HG02885 (cell line): ENCODE results near the gene TSPEAR.
"Not testable (repeated sequence)": the region's sequence is repeated elsewhere in the genome, so short reads cannot be mapped to it uniquely, and the experiment has no call there.

Source experiments
- ATAC-seq: cut with Tn5 transposase; IDR thresholded peaks from one replicate; pipeline ENCODE4 v1.9.1; 2021; ENCODE audit warnings: mild to moderate bottlenecking; ENCODE audit not compliant: unreplicated experiment, poor library complexity

The TSPEAR gene

GRCh38 chr21:44564099-44564498 is 147.3 kb downstream of the TSPEAR start:
- no peak for ATAC-seq

GRCh38 chr21:44558695-44559094 is 152.7 kb downstream of the TSPEAR start, which contains the start of gene KRTAP10-3:
Gene KRTAP10-3, minus strand, starts transcription at chr21:44558795. Its CDS starts 80 bp downstream, at chr21:44558715.
- ATAC-seq = no peak

- ATAC-seq = not testable (repeated sequence)
Observed at GRCh38 chr21:44558329-44558675, 153.1 kb downstream of the TSPEAR start.

- ATAC-seq = no peak
Observed at GRCh38 chr21:44557491-44558328, 153.7 kb downstream of the TSPEAR start.

GRCh38 chr21:44556879-44557278 is 154.5 kb downstream of the TSPEAR start:
- ATAC-seq = no peak

- ATAC-seq = no peak
Observed at GRCh38 chr21:44555200-44555875, 156.0 kb downstream of the TSPEAR start.

- no peak for ATAC-seq
Observed at GRCh38 chr21:44552681-44553080, 158.7 kb downstream of the TSPEAR start.

- ATAC-seq = no peak
Observed at GRCh38 chr21:44552136-44552535, 159.2 kb downstream of the TSPEAR start.

GRCh38 chr21:44551340-44551961 is 159.9 kb downstream of the TSPEAR start, which contains the start of gene KRTAP10-2:
Gene KRTAP10-2, minus strand, starts transcription at chr21:44551505. Its CDS starts 47 bp downstream, at chr21:44551458.
- ATAC-seq = no peak

GRCh38 chr21:44550807-44551206 is 160.6 kb downstream of the TSPEAR start:
- no peak for ATAC-seq

GRCh38 chr21:44550285-44550684 is 161.1 kb downstream of the TSPEAR start:
- not testable (repeated sequence) for ATAC-seq

- no peak for ATAC-seq
Observed at GRCh38 chr21:44549525-44550211, 161.7 kb downstream of the TSPEAR start.

GRCh38 chr21:44548922-44549321 is 162.4 kb downstream of the TSPEAR start:
- no peak for ATAC-seq

GRCh38 chr21:44548381-44548780 is 163.0 kb downstream of the TSPEAR start:
- ATAC-seq = no peak

GRCh38 chr21:44547656-44548331 is 163.6 kb downstream of the TSPEAR start:
- ATAC-seq = no peak

GRCh38 chr21:44544566-44544965 is 166.8 kb downstream of the TSPEAR start:
- no peak for ATAC-seq

- ATAC-seq = no peak
Observed at GRCh38 chr21:44542716-44543115, 168.7 kb downstream of the TSPEAR start.

GRCh38 chr21:44540741-44541288 is 170.6 kb downstream of the TSPEAR start:
- no peak for ATAC-seq

- ATAC-seq = no peak
Observed at GRCh38 chr21:44539991-44540666, 171.2 kb downstream of the TSPEAR start, which contains the start of gene KRTAP10-1. Gene KRTAP10-1, minus strand, starts transcription at chr21:44540195. Its CDS starts 45 bp downstream, at chr21:44540150.
